ENCODE measurements around the gene PNPLA1.

GRCh38 chr6:36357872-36358225 lies 88.0 kb downstream of the PNPLA1 start:
- TF ChIP-seq POLR2A (IDR thresholded peaks at IDR 0.05) (no peak), POLR2AphosphoS5 (IDR thresholded peaks at IDR 0.05) (no peak), CTCF (IDR thresholded peaks at IDR 0.05) (no peak)
